Memory B cell (primary cell): ENCODE results near the gene LRP1.

ENCODE experiments used
- ATAC-seq: fragments of 150-1000 bp; cut with Tn5 transposase; 2 replicates; pipeline ENCODE4 v1.10.0; 2021; ENCODE audit warnings: low read depth, mild to moderate bottlenecking, moderate library complexity
- DNase-seq, 2 donors: peaks; one replicate each; pipeline ENCODE4 v3.0.0; 2022; ENCODE audit warnings: low spot score in 2 of 2
- H3K27ac Mint-ChIP-seq: one replicate; pipeline ENCODE4 v1.8.0; 2022; ENCODE audit warnings: mild to moderate bottlenecking, moderate library complexity, mixed read lengths
- H3K27me3 Mint-ChIP-seq: one replicate; pipeline ENCODE4 v1.8.0; 2022; ENCODE audit warnings: mixed read lengths
- H3K36me3 Mint-ChIP-seq: one replicate; pipeline ENCODE4 v1.8.0; 2022; ENCODE audit warnings: mild to moderate bottlenecking, mixed read lengths
- H3K4me1 Mint-ChIP-seq: one replicate; pipeline ENCODE4 v1.8.0; 2022; ENCODE audit warnings: mixed read lengths
- H3K4me3 Mint-ChIP-seq: one replicate; pipeline ENCODE4 v1.8.0; 2022; ENCODE audit warnings: mild to moderate bottlenecking, moderate library complexity, mixed read lengths
- H3K9me3 Mint-ChIP-seq: one replicate; pipeline ENCODE4 v1.8.0; 2022; ENCODE audit warnings: mixed read lengths

Gene LRP1

GRCh38 chr12:57207731-57208630 lies 79.7 kb downstream of the LRP1 start:
- peaks cover 2% of the 10 kb centered on the region for H3K4me1 Mint-ChIP-seq
- H3K27me3 Mint-ChIP-seq = peaks cover 5% of the 10 kb centered on the region
- H3K9me3 Mint-ChIP-seq = no peaks in the 10 kb centered on the region
- no peak for ATAC-seq
- no peaks in the 10 kb centered on the region for H3K36me3 Mint-ChIP-seq
- H3K27ac Mint-ChIP-seq = no peak overlapping the region
- no peak overlapping the region for H3K4me3 Mint-ChIP-seq
- DNase-seq = no peak

GRCh38 chr12:57208631-57209282 lies 80.5 kb downstream of the LRP1 start:
- H3K27ac Mint-ChIP-seq = no peak overlapping the region
- H3K36me3 Mint-ChIP-seq = no peaks in the 10 kb centered on the region
- peaks cover 5% of the 10 kb centered on the region for H3K27me3 Mint-ChIP-seq
- no peak for DNase-seq
- H3K4me3 Mint-ChIP-seq = no peak overlapping the region
- no peaks in the 10 kb centered on the region for H3K9me3 Mint-ChIP-seq
- H3K4me1 Mint-ChIP-seq = peaks cover 8% of the 10 kb centered on the region
- no peak for ATAC-seq

GRCh38 chr12:57209916-57210315 lies 81.6 kb downstream of the LRP1 start:
- no peak overlapping the region for H3K27ac Mint-ChIP-seq
- ATAC-seq (no peak), DNase-seq (no peak)
- H3K36me3 Mint-ChIP-seq = no peaks in the 10 kb centered on the region
- no peaks in the 10 kb centered on the region for H3K9me3 Mint-ChIP-seq
- H3K4me1 Mint-ChIP-seq = peaks cover 18% of the 10 kb centered on the region
- peaks cover 10% of the 10 kb centered on the region for H3K27me3 Mint-ChIP-seq
- H3K4me3 Mint-ChIP-seq = no peak overlapping the region

- H3K36me3 Mint-ChIP-seq = no peaks in the 10 kb centered on the region
- H3K27me3 Mint-ChIP-seq = peaks cover 12% of the 10 kb centered on the region
- no peaks in the 10 kb centered on the region for H3K9me3 Mint-ChIP-seq
- H3K4me3 Mint-ChIP-seq = no peak overlapping the region
- H3K27ac Mint-ChIP-seq = no peak overlapping the region
- no peak for DNase-seq
- no peak for ATAC-seq
- peaks cover 23% of the 10 kb centered on the region for H3K4me1 Mint-ChIP-seq
Observed at GRCh38 chr12:57210461-57210860, 82.2 kb downstream of the LRP1 start.

GRCh38 chr12:57210926-57211692 lies 82.8 kb downstream of the LRP1 start:
- no peak overlapping the region for H3K4me3 Mint-ChIP-seq
- H3K27me3 Mint-ChIP-seq = peaks cover 15% of the 10 kb centered on the region
- no peak overlapping the region for H3K27ac Mint-ChIP-seq
- no peak for ATAC-seq
- no peak for DNase-seq
- no peaks in the 10 kb centered on the region for H3K9me3 Mint-ChIP-seq
- no peaks in the 10 kb centered on the region for H3K36me3 Mint-ChIP-seq
- peaks cover 28% of the 10 kb centered on the region for H3K4me1 Mint-ChIP-seq

GRCh38 chr12:57211791-57212700 lies 83.8 kb downstream of the LRP1 start:
- no peak for DNase-seq
- Mint-ChIP-seq H3K27ac (no peak overlapping the region), H3K27me3 (peaks cover 15% of the 10 kb centered on the region), H3K36me3 (no peaks in the 10 kb centered on the region), H3K9me3 (no peaks in the 10 kb centered on the region), H3K4me3 (no peak overlapping the region), H3K4me1 (peaks cover 28% of the 10 kb centered on the region)
- ATAC-seq = no peak

GRCh38 chr12:57212701-57213057 lies 84.4 kb downstream of the LRP1 start:
- H3K4me1 Mint-ChIP-seq = peaks cover 34% of the 10 kb centered on the region
- H3K27ac Mint-ChIP-seq = no peak overlapping the region
- H3K4me3 Mint-ChIP-seq = no peak overlapping the region
- peaks cover 2% of the 10 kb centered on the region for H3K36me3 Mint-ChIP-seq
- no peaks in the 10 kb centered on the region for H3K9me3 Mint-ChIP-seq
- ATAC-seq (no peak), DNase-seq (no peak)
- H3K27me3 Mint-ChIP-seq = peaks cover 18% of the 10 kb centered on the region

- peaks cover 38% of the 10 kb centered on the region for H3K4me1 Mint-ChIP-seq
- no peak overlapping the region for H3K27ac Mint-ChIP-seq
- peaks cover 18% of the 10 kb centered on the region for H3K27me3 Mint-ChIP-seq
Observed at GRCh38 chr12:57213058-57213715, 84.9 kb downstream of the LRP1 start.

GRCh38 chr12:57213763-57214397 lies 85.6 kb downstream of the LRP1 start:
- Mint-ChIP-seq H3K4me1 (peaks cover 44% of the 10 kb centered on the region), H3K4me3 (peak overlapping the region; percentile 68), H3K9me3 (no peaks in the 10 kb centered on the region), H3K27me3 (peaks cover 24% of the 10 kb centered on the region), H3K27ac (peak overlapping the region; percentile 67), H3K36me3 (peaks cover 2% of the 10 kb centered on the region)
- no peak for DNase-seq
- no peak for ATAC-seq

More at GRCh38 chr12:57213058-57213715, 84.9 kb downstream of the LRP1 start:
- DNase-seq = peak; percentile 86 to 93
- Mint-ChIP-seq H3K9me3 (no peaks in the 10 kb centered on the region), H3K36me3 (peaks cover 2% of the 10 kb centered on the region), H3K4me3 (peak overlapping the region; percentile 45)
- peak; percentile 40 for ATAC-seq

- ATAC-seq = peak; percentile 28
- Mint-ChIP-seq H3K27me3 (peaks cover 25% of the 10 kb centered on the region), H3K36me3 (peaks cover 2% of the 10 kb centered on the region), H3K9me3 (no peaks in the 10 kb centered on the region), H3K4me3 (peak overlapping the region; percentile 68), H3K27ac (peak overlapping the region; percentile 67), H3K4me1 (peaks cover 48% of the 10 kb centered on the region)
- DNase-seq = peak; percentile 63 to 73
Observed at GRCh38 chr12:57214398-57214781, 86.1 kb downstream of the LRP1 start.

- Mint-ChIP-seq H3K4me3 (peak overlapping the region; percentile 91), H3K4me1 (peaks cover 53% of the 10 kb centered on the region), H3K27ac (peak overlapping the region; percentile 93), H3K36me3 (peaks cover 5% of the 10 kb centered on the region), H3K27me3 (peaks cover 30% of the 10 kb centered on the region), H3K9me3 (no peaks in the 10 kb centered on the region)
- DNase-seq (no peak), ATAC-seq (no peak)
Observed at GRCh38 chr12:57215065-57215464, 86.8 kb downstream of the LRP1 start.

- Mint-ChIP-seq H3K27me3 (peaks cover 30% of the 10 kb centered on the region), H3K36me3 (peaks cover 7% of the 10 kb centered on the region), H3K27ac (peak overlapping the region; percentile 93), H3K4me3 (peak overlapping the region; percentile 91), H3K4me1 (peaks cover 53% of the 10 kb centered on the region), H3K9me3 (no peaks in the 10 kb centered on the region)
- DNase-seq = peak; percentile 47 to 57
- peak; percentile 48 for ATAC-seq
Observed at GRCh38 chr12:57215668-57216013, 87.4 kb downstream of the LRP1 start.
